SK-N-MC (cell line): Measurements from ENCODE around the gene DLG1.

Source experiments
- EZH2 ChIP-seq: fragments of 200-600 bp; sonication (generic); IDR thresholded peaks from one replicate; pipeline ENCODE4 v1.6.1; 2017; ENCODE audit warnings: antibody characterized with exemption
- POLR2AphosphoS5 ChIP-seq: IDR thresholded peaks from 2 replicates; pipeline ENCODE4 v1.6.1; 2012; ENCODE audit warnings: mild to moderate bottlenecking, low read depth, low read length, borderline replicate concordance

DNA sequence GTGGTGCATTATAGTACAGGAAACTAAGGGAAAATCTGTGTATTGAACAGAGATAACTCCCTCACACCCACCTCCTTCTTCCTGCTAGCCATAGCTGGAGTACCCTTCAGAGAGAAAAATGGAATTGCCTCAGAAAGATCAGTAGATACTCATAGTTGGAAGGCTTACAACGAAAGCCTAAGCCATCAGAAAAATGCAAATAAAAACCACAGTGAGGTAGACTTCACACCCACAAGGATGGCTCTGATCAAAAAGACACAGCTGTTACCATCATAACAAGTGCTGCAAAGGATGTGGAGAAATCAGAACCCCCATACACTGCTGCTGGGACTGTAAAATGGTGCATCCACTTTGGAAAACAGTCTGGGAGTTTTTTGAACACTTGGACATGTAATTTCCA, 7.4 kb upstream of the DLG1 start:
- no peak for TF ChIP-seq POLR2AphosphoS5
- TF ChIP-seq EZH2, result no peak
